GM20000 (cell line): ENCODE measurements around the gene TMEM204.

Experiments used
- DNase-seq: peaks from one replicate; pipeline ENCODE4 v3.0.0; 2012; ENCODE audit warnings: low spot score
- CTCF ChIP-seq: IDR thresholded peaks from 2 replicates; pipeline ENCODE4 v1.5.1; 2012; ENCODE audit warnings: mild to moderate bottlenecking, control low read depth; ENCODE audit errors: extremely low read depth, missing control alignments

TMEM204 gene

GRCh38 chr16:1525871-1526607 lies 7.4 kb upstream of the TMEM204 start:
- no peak for TF ChIP-seq CTCF
- no peak for DNase-seq

GRCh38 chr16:1526608-1527555 lies 6.6 kb upstream of the TMEM204 start:
- no peak for DNase-seq
- TF ChIP-seq CTCF = no peak

- DNase-seq = no peak
- TF ChIP-seq CTCF = no peak
Observed at GRCh38 chr16:1527836-1528811, 5.3 kb upstream of the TMEM204 start.

GRCh38 chr16:1528921-1529537 lies 4.4 kb upstream of the TMEM204 start:
- DNase-seq = no peak
- no peak for TF ChIP-seq CTCF

- TF ChIP-seq CTCF = no peak
- DNase-seq = no peak
Observed at GRCh38 chr16:1530349-1530882, 3.0 kb upstream of the TMEM204 start.

GRCh38 chr16:1530883-1531637 lies 2.4 kb upstream of the TMEM204 start:
- no peak for TF ChIP-seq CTCF
- DNase-seq = peak; percentile 19
